Neutrophil (primary cell): ENCODE measurements around the gene EXOC4.

ENCODE experiments used
- H3K27ac ChIP-seq: fragments of 200-600 bp; sonication (generic); 2 replicates; pipeline ENCODE4 v1.5.1; 2016; ENCODE audit warnings: mild to moderate bottlenecking, moderate library complexity
- H3K27me3 ChIP-seq: fragments of 200-600 bp; sonication (generic); 2 replicates; pipeline ENCODE4 v1.6.0; 2016; ENCODE audit warnings: mild to moderate bottlenecking
- H3K36me3 ChIP-seq: fragments of 200-600 bp; sonication (generic); 2 replicates; pipeline ENCODE4 v1.5.1; 2017
- H3K4me1 ChIP-seq, 2 experiments: fragments of 200-600 bp in 1 of 2; sonication (generic) in 1 of 2; 1 replicate in 1 of 2; 2 replicates in 1 of 2; pipeline versions ENCODE4 v1.5.1 to v1.6.1; 2013 to 2016; ENCODE audit warnings: low read depth in 1 of 2, low read length in 1 of 2, mild to moderate bottlenecking in 1 of 2, moderate library complexity in 1 of 2; ENCODE audit not compliant: control insufficient read depth in 1 of 2, insufficient read depth in 1 of 2
- H3K4me3 ChIP-seq, 2 experiments: fragments of 200-600 bp in 1 of 2; sonication (generic) in 1 of 2; 1 replicate in 1 of 2; 2 replicates in 1 of 2; pipeline ENCODE4 v1.5.1; 2013 to 2016; ENCODE audit warnings: low read depth in 1 of 2, low read length in 1 of 2, mild to moderate bottlenecking in 1 of 2, moderate library complexity in 1 of 2
- H3K9me3 ChIP-seq: fragments of 200-600 bp; sonication (generic); 2 replicates; pipeline ENCODE4 v1.5.1; 2016
- CTCF ChIP-seq: fragments of 200-600 bp; sonication (generic); IDR thresholded peaks from 2 replicates; pipeline ENCODE4 v1.5.1; 2016; ENCODE audit warnings: antibody characterized with exemption

EXOC4 gene

GRCh38 chr7:133543657-133544056 is 290.8 kb downstream of the EXOC4 start:
- Histone ChIP-seq H3K36me3 (no peaks in the 10 kb centered on the region), H3K27me3 (no peaks in the 10 kb centered on the region), H3K9me3 (no peaks in the 10 kb centered on the region), H3K4me1 (peaks cover 19 to 24% of the 10 kb centered on the region in 2 experiments), H3K27ac (no peak overlapping the region), H3K4me3 (no peak overlapping the region)
- no peak for TF ChIP-seq CTCF

GRCh38 chr7:133545618-133546017 is 292.7 kb downstream of the EXOC4 start:
- TF ChIP-seq CTCF: no peak
- no peak overlapping the region for H3K4me3 ChIP-seq
- no peaks in the 10 kb centered on the region for H3K36me3 ChIP-seq
- peaks cover under 1 to 4% of the 10 kb centered on the region in 2 experiments for H3K4me1 ChIP-seq
- H3K27ac ChIP-seq: no peak overlapping the region
- H3K27me3 ChIP-seq: no peaks in the 10 kb centered on the region
- H3K9me3 ChIP-seq: no peaks in the 10 kb centered on the region

- Histone ChIP-seq H3K4me3 (no peak overlapping the region), H3K9me3 (no peaks in the 10 kb centered on the region), H3K36me3 (no peaks in the 10 kb centered on the region), H3K27me3 (no peaks in the 10 kb centered on the region), H3K27ac (no peak overlapping the region), H3K4me1 (no peaks in the 10 kb centered on the region)
- TF ChIP-seq CTCF: no peak
These were observed 295.1 kb downstream of the EXOC4 start for GRCh38 chr7:133547981-133548380.

DNA sequence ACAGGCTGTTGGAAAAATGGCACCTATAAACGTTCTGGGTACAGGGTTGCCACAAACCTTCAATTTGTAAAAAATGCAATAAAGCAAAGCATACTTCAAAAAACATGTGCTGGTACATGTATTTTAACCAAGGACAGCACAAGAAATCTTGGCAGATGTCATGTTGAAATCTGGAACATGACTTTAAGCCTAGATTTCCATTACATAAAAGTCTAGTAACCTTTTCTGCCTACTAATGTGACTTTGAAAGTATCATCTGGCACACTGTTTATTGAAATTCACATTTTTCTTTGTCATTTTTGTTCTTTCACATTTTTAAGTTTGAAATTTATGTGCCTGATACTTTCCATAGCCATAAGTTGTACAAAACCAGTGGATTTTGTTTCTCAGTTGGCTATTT is 296.8 kb downstream of the EXOC4 start:
- Histone ChIP-seq H3K4me3 (no peak overlapping the region), H3K36me3 (no peaks in the 10 kb centered on the region), H3K27ac (no peak overlapping the region), H3K27me3 (no peaks in the 10 kb centered on the region), H3K9me3 (no peaks in the 10 kb centered on the region), H3K4me1 (no peaks in the 10 kb centered on the region)
- TF ChIP-seq CTCF: no peak

GRCh38 chr7:133550145-133550544 is 297.3 kb downstream of the EXOC4 start:
- H3K27ac ChIP-seq: no peak overlapping the region
- H3K9me3 ChIP-seq: no peaks in the 10 kb centered on the region
- no peaks in the 10 kb centered on the region for H3K27me3 ChIP-seq
- H3K4me3 ChIP-seq: no peak overlapping the region
- no peaks in the 10 kb centered on the region for H3K4me1 ChIP-seq
- TF ChIP-seq CTCF: no peak
- H3K36me3 ChIP-seq: no peaks in the 10 kb centered on the region

DNA sequence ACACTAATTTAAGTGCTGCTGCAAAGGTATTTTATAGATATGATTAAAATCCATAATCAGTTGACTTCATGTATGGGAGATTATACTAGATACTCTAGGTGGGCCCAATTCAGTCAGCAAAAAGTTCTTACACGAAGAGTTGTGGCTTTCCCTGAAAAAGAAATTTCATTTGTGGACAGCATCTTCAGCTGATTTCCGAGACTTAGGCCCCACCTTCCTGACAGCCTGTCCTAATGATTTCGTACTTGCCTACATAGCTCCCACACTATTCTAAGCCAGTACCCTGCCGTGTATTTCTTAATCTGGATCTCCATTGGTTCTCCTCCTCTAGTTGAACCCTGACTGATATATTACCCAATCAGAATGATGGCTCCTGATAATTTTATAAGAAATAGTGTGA is 297.9 kb downstream of the EXOC4 start:
- TF ChIP-seq CTCF: no peak
- Histone ChIP-seq H3K27ac (no peak overlapping the region), H3K4me3 (no peak overlapping the region), H3K36me3 (no peaks in the 10 kb centered on the region), H3K4me1 (no peaks in the 10 kb centered on the region), H3K27me3 (no peaks in the 10 kb centered on the region), H3K9me3 (no peaks in the 10 kb centered on the region)
